Gastrocnemius medialis (tissue), 4 donors: Measurements from ENCODE around the gene AGER. TPM values are rescaled to one million over a fixed set of nuclear protein-coding genes. Genes with fewer than 3 reads are reported as not detected.
"Not testable (repeated sequence)": the region's sequence is repeated elsewhere in the genome, so short reads cannot be mapped to it uniquely, and the experiment has no call there.

ENCODE experiments used
- ATAC-seq, 2 donors: fragments of 150-250 bp; one replicate each; pipeline ENCODE4 v1.9.1; 2016
- DNase-seq, 2 donors: peaks; one replicate each; pipeline ENCODE4 v3.0.0-alpha.2; 2019
- H3K27ac ChIP-seq, 4 donors: fragments of 200-600 bp; sonication (generic); 1 replicate in 1 of 4; 2 replicates in 3 of 4; pipeline ENCODE4 v1.5.1; 2016 to 2018; ENCODE audit warnings: mild to moderate bottlenecking in 2 of 4, moderate library complexity in 1 of 4
- H3K27me3 ChIP-seq, 3 donors: fragments of 200-600 bp; sonication (generic) in 2 of 3; 1 replicate in 1 of 3; 2 replicates in 2 of 3; pipeline versions ENCODE4 v1.5.1 to v1.6.0; 2016 to 2019; ENCODE audit warnings: mild to moderate bottlenecking in 1 of 3, moderate library complexity in 1 of 3
- H3K36me3 ChIP-seq, 2 donors: fragments of 200-600 bp; sonication (generic) in 1 of 2; one replicate each; pipeline ENCODE4 v1.5.1; 2017 to 2018
- H3K4me1 ChIP-seq, 2 donors: fragments of 200-600 bp; sonication (generic) in 1 of 2; one replicate each; pipeline ENCODE4 v1.5.1; 2016 to 2017; ENCODE audit warnings: mild to moderate bottlenecking in 2 of 2
- H3K4me3 ChIP-seq, 4 donors: fragments of 200-600 bp; sonication (generic) in 3 of 4; 1 replicate in 1 of 4; 2 replicates in 3 of 4; pipeline ENCODE4 v1.5.1; 2016 to 2019; ENCODE audit warnings: mild to moderate bottlenecking in 2 of 4
- H3K9me3 ChIP-seq, 3 donors: fragments of 200-600 bp; sonication (generic) in 2 of 3; 1 replicate in 1 of 3; 2 replicates in 2 of 3; pipeline ENCODE4 v1.5.1; 2016 to 2019
- CTCF ChIP-seq, 5 experiments: fragments of 450-650 bp in 3 of 5; fragments of 200-600 bp in 2 of 5; sonication (generic) in 2 of 5; IDR thresholded peaks in 4 of 5; conservative IDR thresholded peaks in 1 of 5; 1 replicate in 4 of 5; 2 replicates in 1 of 5; pipeline ENCODE4 v1.5.1; 2016 to 2019; ENCODE audit warnings: antibody characterized with exemption in 5 of 5, mild to moderate bottlenecking in 3 of 5, moderate library complexity in 3 of 5
- POLR2A ChIP-seq, 2 donors: fragments of 450-650 bp; IDR thresholded peaks; one replicate each; pipeline ENCODE4 v1.6.1; 2017; ENCODE audit warnings: antibody characterized with exemption in 2 of 2, mild to moderate bottlenecking in 2 of 2, moderate library complexity in 2 of 2
- in situ Hi-C, 4 donors: fragments of 200-750 bp; cut with MboI; loops; one replicate each; pipeline versions ENCODE4 v1.15.0 to v1.8.0; 2017; ENCODE audit warnings: low sequenced_read_pairs in 4 of 4
- intact Hi-C: fragments of 100-400 bp; cut with DNase I; formaldehyde crosslinking; loops from one replicate; pipeline ENCODE4 v1.15.1; 2023; ENCODE audit warnings: low total_unique reads
- total RNA-seq, 4 donors: library from RNA; depleted of rRNA; stranded (reverse); fragments of >200 nt; gene quantifications; one replicate each; pipeline versions ENCODE4 v1.1.0 to v1.2.3, GENCODE V29; 2016

AGER gene
- total RNA-seq, 4 donors from 2014 or later, result 1.9 TPM; not detected in 3

- no peak for ATAC-seq
- Histone ChIP-seq H3K27me3 (no peaks in the 10 kb centered on the region), H3K36me3 (no peaks in the 10 kb centered on the region), H3K4me1 (no peaks in the 10 kb centered on the region), H3K9me3 (no peaks in the 10 kb centered on the region), H3K4me3 (no peak overlapping the region), H3K27ac (no peak overlapping the region)
- TF ChIP-seq POLR2A (IDR thresholded peaks at IDR 0.05), result no peak
- no peak for TF ChIP-seq CTCF (IDR thresholded peaks at IDR 0.05 in 4 of 5, conservative IDR thresholded peaks at IDR 0.05 in 1 of 5)
- in situ Hi-C loops (no loop called here), intact Hi-C loops (no loop called here)
- no peak for DNase-seq
Observed at GRCh38 chr6:32216285-32216684, 32.2 kb upstream of the AGER start.

- in situ Hi-C loops, result no loop called here
- no peak overlapping the region for H3K4me3 ChIP-seq
- no peak for TF ChIP-seq CTCF (IDR thresholded peaks at IDR 0.05 in 4 of 5, conservative IDR thresholded peaks at IDR 0.05 in 1 of 5)
- TF ChIP-seq POLR2A (IDR thresholded peaks at IDR 0.05), result no peak
Observed at GRCh38 chr6:32215617-32216016, 31.6 kb upstream of the AGER start.

GRCh38 chr6:32214126-32214525 is 30.1 kb upstream of the AGER start:
- H3K4me3 ChIP-seq, result no peak overlapping the region

More at GRCh38 chr6:32215617-32216016, 31.6 kb upstream of the AGER start:
- no peaks in the 10 kb centered on the region for H3K36me3 ChIP-seq
- H3K27me3 ChIP-seq, result no peaks in the 10 kb centered on the region
- no peaks in the 10 kb centered on the region for H3K9me3 ChIP-seq
- no peak overlapping the region for H3K27ac ChIP-seq
- ATAC-seq, result no peak
- H3K4me1 ChIP-seq, result no peaks in the 10 kb centered on the region
- no peak for DNase-seq
- intact Hi-C loops, result no loop called here

GRCh38 chr6:32213649-32214048 is 29.6 kb upstream of the AGER start:
- H3K27me3 ChIP-seq, result no peaks in the 10 kb centered on the region
- in situ Hi-C loops, result no loop called here
- H3K9me3 ChIP-seq, result no peaks in the 10 kb centered on the region
- DNase-seq (no peak), ATAC-seq (no peak)
- no peak overlapping the region for H3K27ac ChIP-seq
- no peak for TF ChIP-seq POLR2A (IDR thresholded peaks at IDR 0.05)
- no peak for TF ChIP-seq CTCF (IDR thresholded peaks at IDR 0.05 in 4 of 5, conservative IDR thresholded peaks at IDR 0.05 in 1 of 5)
- H3K4me1 ChIP-seq, result no peaks in the 10 kb centered on the region
- H3K36me3 ChIP-seq, result no peaks in the 10 kb centered on the region
- H3K4me3 ChIP-seq, result no peak overlapping the region
- intact Hi-C loops, result no loop called here

More at GRCh38 chr6:32214126-32214525, 30.1 kb upstream of the AGER start:
- in situ Hi-C loops, result no loop called here
- no peaks in the 10 kb centered on the region for H3K4me1 ChIP-seq
- intact Hi-C loops, result no loop called here
- no peak overlapping the region for H3K27ac ChIP-seq
- H3K9me3 ChIP-seq, result no peaks in the 10 kb centered on the region
- DNase-seq, result no peak
- no peaks in the 10 kb centered on the region for H3K27me3 ChIP-seq
- no peaks in the 10 kb centered on the region for H3K36me3 ChIP-seq
- TF ChIP-seq CTCF (IDR thresholded peaks at IDR 0.05 in 4 of 5, conservative IDR thresholded peaks at IDR 0.05 in 1 of 5) (no peak), POLR2A (IDR thresholded peaks at IDR 0.05) (no peak)
- ATAC-seq, result no peak

- Histone ChIP-seq H3K27ac (no peak overlapping the region), H3K9me3 (no peaks in the 10 kb centered on the region), H3K4me3 (no peak overlapping the region), H3K4me1 (no peaks in the 10 kb centered on the region), H3K27me3 (no peaks in the 10 kb centered on the region), H3K36me3 (no peaks in the 10 kb centered on the region)
- TF ChIP-seq POLR2A (IDR thresholded peaks at IDR 0.05) (no peak), CTCF (IDR thresholded peaks at IDR 0.05 in 4 of 5, conservative IDR thresholded peaks at IDR 0.05 in 1 of 5) (no peak)
- no peak for DNase-seq
- ATAC-seq, result no peak
- in situ Hi-C loops, result no loop called here
- intact Hi-C loops, result no loop called here
Observed at GRCh38 chr6:32212076-32212760, 28.2 kb upstream of the AGER start.

- DNase-seq, H3K4me1 ChIP-seq, in situ Hi-C loops, H3K27me3 ChIP-seq, H3K27ac ChIP-seq, H3K9me3 ChIP-seq, intact Hi-C loops, H3K36me3 ChIP-seq, H3K4me3 ChIP-seq, ATAC-seq: not testable (repeated sequence)
Observed at GRCh38 chr6:32211432-32211831, 27.4 kb upstream of the AGER start.
